Mesendoderm (in vitro differentiated cells): ENCODE measurements around the gene CCDC201.
A peak's percentile ranks its signal among the peaks of the same experiment; 100 is the strongest.
"Not testable (repeated sequence)": the region's sequence is repeated elsewhere in the genome, so short reads cannot be mapped to it uniquely, and the experiment has no call there.

ENCODE experiments used
- DNase-seq: peaks from one replicate; pipeline ENCODE4 v3.0.0; 2013
- H2AK5ac ChIP-seq: 2 replicates; pipeline ENCODE4 v1.6.1; 2013; ENCODE audit warnings: low read length, inconsistent platforms
- H2BK120ac ChIP-seq: 2 replicates; pipeline ENCODE4 v1.6.1; 2013; ENCODE audit warnings: low read depth, mild to moderate bottlenecking, low read length, moderate library complexity, mixed read lengths
- H2BK15ac ChIP-seq: replicated peaks from 2 replicates; pipeline ENCODE4 v1.6.1; 2013; ENCODE audit warnings: low read depth, mild to moderate bottlenecking, moderate library complexity
- H2BK5ac ChIP-seq: 2 replicates; pipeline ENCODE4 v1.6.1; 2013; ENCODE audit warnings: low read length, inconsistent platforms
- H3K18ac ChIP-seq: 2 replicates; pipeline ENCODE4 v1.6.1; 2013; ENCODE audit warnings: mild to moderate bottlenecking, low read length, mixed read lengths
- H3K23ac ChIP-seq: one replicate; pipeline ENCODE4 v1.6.1; 2013; ENCODE audit warnings: low read length
- H3K27ac ChIP-seq: 2 replicates; pipeline ENCODE4 v1.5.1; 2013; ENCODE audit warnings: low read depth, mild to moderate bottlenecking, inconsistent platforms, low read length, moderate library complexity
- H3K27me3 ChIP-seq: 2 replicates; pipeline ENCODE4 v1.6.1; 2013; ENCODE audit warnings: low read length, control low read depth, mild to moderate bottlenecking, inconsistent platforms; ENCODE audit not compliant: insufficient read depth, poor library complexity
- H3K36me3 ChIP-seq: 2 replicates; pipeline ENCODE4 v1.6.1; 2013; ENCODE audit warnings: low read length, inconsistent platforms; ENCODE audit not compliant: control insufficient read depth, insufficient read depth
- H3K4ac ChIP-seq: one replicate; pipeline ENCODE4 v1.6.1; 2013; ENCODE audit warnings: low read depth, mild to moderate bottlenecking, low read length, moderate library complexity
- H3K4me1 ChIP-seq: 2 replicates; pipeline ENCODE4 v1.6.1; 2013; ENCODE audit warnings: low read depth, low read length, inconsistent platforms; ENCODE audit not compliant: control insufficient read depth
- H3K4me2 ChIP-seq: 2 replicates; pipeline ENCODE4 v1.6.1; 2013; ENCODE audit warnings: low read length
- H3K4me3 ChIP-seq: 2 replicates; pipeline ENCODE4 v1.5.1; 2013; ENCODE audit warnings: mild to moderate bottlenecking, low read length
- H3K56ac ChIP-seq: one replicate; pipeline ENCODE4 v1.6.1; 2013; ENCODE audit warnings: low read length
- H3K79me1 ChIP-seq: 2 replicates; pipeline ENCODE4 v1.6.1; 2013; ENCODE audit warnings: low read length, inconsistent platforms
- H3K79me2 ChIP-seq: 2 replicates; pipeline ENCODE4 v1.6.1; 2013; ENCODE audit warnings: mild to moderate bottlenecking, low read length; ENCODE audit not compliant: control insufficient read depth, insufficient read depth
- H3K9ac ChIP-seq: 2 replicates; pipeline ENCODE4 v1.6.1; 2013; ENCODE audit warnings: low read length, inconsistent platforms
- H4K5ac ChIP-seq: one replicate; pipeline ENCODE4 v1.6.1; 2013; ENCODE audit warnings: low read length
- H4K8ac ChIP-seq: one replicate; pipeline ENCODE4 v1.6.1; 2013; ENCODE audit warnings: low read depth, mild to moderate bottlenecking, control low read depth, low read length, moderate library complexity
- WGBS: extraction: QIAGEN DNeasy Blood & Tissue Kit; methylation state at CpG from one replicate; pipeline ENCODE4 v1.1.7; 2013; ENCODE audit warnings: low lambda C conversion rate, missing lambda C conversion rate; ENCODE audit not compliant: insufficient coverage; ENCODE audit errors: extremely low coverage; 5-methylcytosine and 5-hydroxymethylcytosine counted together

The CCDC201 gene

DNA sequence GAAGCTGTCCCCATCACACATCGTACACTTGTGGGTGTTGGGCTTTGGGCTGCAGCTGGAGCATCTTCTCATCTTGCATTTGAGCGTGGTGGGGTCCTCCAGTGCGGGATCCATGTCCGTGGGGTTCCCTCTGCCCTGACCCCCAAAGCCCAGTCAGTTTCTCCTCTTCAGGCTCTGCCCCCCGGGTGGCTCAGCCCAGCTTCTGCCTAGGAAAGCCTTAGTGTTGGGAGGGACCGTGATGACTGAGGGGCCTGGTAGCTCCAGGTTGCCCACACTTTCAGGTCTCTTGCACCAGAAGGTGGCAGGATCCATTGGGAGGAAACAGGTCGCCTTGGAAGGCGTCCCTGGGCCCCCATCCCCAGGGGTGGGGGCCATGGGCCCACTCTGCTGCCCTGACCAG lies 55.9 kb downstream of the CCDC201 start:
- not testable (repeated sequence) for H4K5ac ChIP-seq, H2AK5ac ChIP-seq, H3K27me3 ChIP-seq, H3K18ac ChIP-seq, H4K8ac ChIP-seq, H3K79me1 ChIP-seq, H2BK120ac ChIP-seq, H3K9ac ChIP-seq, H3K56ac ChIP-seq, H3K4me2 ChIP-seq, H3K4me1 ChIP-seq, H3K4ac ChIP-seq, H3K23ac ChIP-seq, H2BK15ac ChIP-seq, H2BK5ac ChIP-seq, H3K36me3 ChIP-seq, H3K4me3 ChIP-seq, H3K27ac ChIP-seq, DNase-seq, H3K79me2 ChIP-seq
- WGBS, result no CpG with 5 or more reads among the region's 8 CpGs

DNA sequence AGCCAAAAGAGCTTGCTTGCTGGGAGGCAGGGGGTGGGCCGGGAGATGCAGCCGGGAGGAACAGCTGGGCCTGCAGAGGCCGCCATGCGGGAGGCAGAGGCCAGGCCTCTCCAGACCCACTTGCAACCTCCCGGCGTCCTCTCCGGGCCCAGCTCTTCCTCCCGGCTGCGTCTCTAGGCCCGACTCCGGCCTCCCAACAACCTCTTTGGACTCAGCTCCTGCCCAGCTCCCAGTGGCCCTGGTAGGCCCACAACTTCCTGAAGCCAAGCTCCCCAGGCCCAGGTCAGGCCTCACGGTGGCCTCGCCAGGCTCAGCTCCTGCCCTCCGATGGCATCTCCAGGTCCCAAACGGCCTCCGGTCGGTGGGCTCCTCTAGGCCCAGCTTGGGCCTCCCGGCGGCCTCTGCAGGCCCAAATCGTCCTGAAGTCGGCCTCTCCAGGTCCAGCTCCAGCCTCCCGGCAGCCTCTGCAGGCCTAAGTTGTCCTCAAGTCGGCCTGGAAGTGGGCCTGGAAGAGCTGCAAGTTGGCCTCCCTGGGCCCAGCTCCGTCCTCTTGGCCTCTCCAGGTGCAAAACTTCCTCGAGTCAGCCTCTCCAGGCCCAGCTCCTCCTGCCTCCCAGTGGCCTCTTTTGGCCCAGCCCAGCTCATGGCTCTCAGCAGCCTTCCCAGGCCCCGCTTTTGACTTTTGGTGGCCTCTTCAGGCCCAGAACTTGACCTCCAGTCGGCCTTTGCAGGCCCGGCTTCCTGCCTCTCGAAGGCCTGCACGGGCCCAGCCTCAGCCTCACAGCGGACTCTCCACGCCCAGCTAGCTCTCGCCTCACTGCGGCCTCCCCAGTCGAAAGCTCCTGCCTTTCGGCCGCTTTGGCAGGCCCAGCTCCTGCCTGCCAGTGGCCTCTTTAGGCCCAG lies 58.4 kb downstream of the CCDC201 start:
- H4K5ac ChIP-seq, H3K4me1 ChIP-seq, H3K18ac ChIP-seq, H3K79me2 ChIP-seq, H2AK5ac ChIP-seq, H3K4me2 ChIP-seq, H3K36me3 ChIP-seq, H3K27me3 ChIP-seq, H2BK15ac ChIP-seq, H3K56ac ChIP-seq, H3K23ac ChIP-seq, H3K9ac ChIP-seq, H3K4ac ChIP-seq, H3K4me3 ChIP-seq, H3K79me1 ChIP-seq, H4K8ac ChIP-seq, H2BK5ac ChIP-seq, H2BK120ac ChIP-seq, H3K27ac ChIP-seq, DNase-seq: not testable (repeated sequence)
- no CpG with 5 or more reads among the region's 37 CpGs for WGBS

- H3K36me3 ChIP-seq, H2BK15ac ChIP-seq, H3K79me1 ChIP-seq, H3K27me3 ChIP-seq, H3K27ac ChIP-seq, DNase-seq, H2BK120ac ChIP-seq, H3K9ac ChIP-seq, H3K23ac ChIP-seq, H4K8ac ChIP-seq, H3K4ac ChIP-seq, H3K56ac ChIP-seq, H3K4me3 ChIP-seq, H4K5ac ChIP-seq, H3K79me2 ChIP-seq, H2BK5ac ChIP-seq, H3K4me1 ChIP-seq, H3K4me2 ChIP-seq, H3K18ac ChIP-seq, H2AK5ac ChIP-seq: not testable (repeated sequence)
- WGBS, result no CpG with 5 or more reads among the region's 18 CpGs
These were observed 59.1 kb downstream of the CCDC201 start for GRCh38 chr7:45813771-45814170.

GRCh38 chr7:45812946-45813345 lies 59.9 kb downstream of the CCDC201 start:
- Histone ChIP-seq H4K8ac (no peak overlapping the region), H3K18ac (no peak overlapping the region), H3K4ac (no peak overlapping the region), H3K36me3 (no peaks in the 10 kb centered on the region), H3K4me3 (no peak overlapping the region), H4K5ac (no peak overlapping the region), H2BK5ac (no peak overlapping the region), H3K27ac (no peak overlapping the region), H3K79me1 (no peaks in the 10 kb centered on the region), H3K56ac (no peak overlapping the region), H3K4me2 (no peak overlapping the region), H2BK120ac (no peak overlapping the region), H3K79me2 (no peaks in the 10 kb centered on the region), H3K9ac (no peak overlapping the region), H3K27me3 (no peaks in the 10 kb centered on the region), H3K23ac (no peak overlapping the region), H2AK5ac (no peak overlapping the region), H3K4me1 (no peaks in the 10 kb centered on the region), H2BK15ac (no peak overlapping the region)
- WGBS, result no CpG with 5 or more reads among the region's 24 CpGs
- no peak for DNase-seq

DNA sequence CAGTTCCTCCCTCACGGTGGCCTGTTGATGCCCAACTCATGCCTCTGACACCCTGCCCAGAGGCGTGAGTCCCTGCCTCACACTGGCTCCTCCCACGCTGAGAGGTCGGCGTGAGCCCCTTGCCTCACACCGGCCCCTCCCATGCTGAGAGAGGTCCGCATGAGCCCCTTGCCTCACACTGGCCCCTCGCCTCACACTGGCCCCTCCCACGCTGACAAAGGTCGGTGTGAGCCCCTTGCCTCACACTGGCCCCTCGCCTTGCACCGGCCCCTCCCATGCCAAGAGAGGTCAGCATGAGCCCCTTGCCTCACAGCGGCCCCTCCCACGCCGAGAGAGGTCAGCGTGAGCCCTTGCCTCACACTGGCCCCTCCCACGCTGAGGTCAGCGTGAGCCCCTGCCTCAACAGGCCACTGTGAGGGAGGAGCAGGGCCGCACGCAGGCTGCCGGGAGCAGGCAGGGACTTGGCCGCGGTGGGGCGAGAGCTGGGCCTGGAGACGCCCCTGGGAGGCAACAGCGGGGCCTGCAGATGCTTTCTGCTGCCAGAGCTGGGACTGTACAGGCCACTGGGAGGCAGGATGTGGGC lies 61.1 kb downstream of the CCDC201 start:
- not testable (repeated sequence) for H3K79me1 ChIP-seq, H3K4me2 ChIP-seq, H3K36me3 ChIP-seq, H3K27me3 ChIP-seq, H3K18ac ChIP-seq, H2BK15ac ChIP-seq, H3K4me3 ChIP-seq, H3K4me1 ChIP-seq, H3K79me2 ChIP-seq, H4K5ac ChIP-seq, H3K4ac ChIP-seq, H3K27ac ChIP-seq, H2BK120ac ChIP-seq, H3K56ac ChIP-seq, H2BK5ac ChIP-seq, H3K9ac ChIP-seq, H2AK5ac ChIP-seq, H4K8ac ChIP-seq, H3K23ac ChIP-seq
- no CpG with 5 or more reads among the region's 26 CpGs for WGBS
- peak; percentile 12 for DNase-seq
